BE2C (cell line): ENCODE results near the gene NSL1.
A peak's percentile ranks its signal among the peaks of the same experiment; 100 is the strongest.

ENCODE experiments used
- DNase-seq: peaks from one replicate; pipeline ENCODE4 v3.0.0-alpha.2; 2020
- H3K27me3 ChIP-seq: fragments of 250-450 bp; sonication (Bioruptor Pico); 2 replicates; pipeline ENCODE4 v1.5.1; 2020; ENCODE audit warnings: mild to moderate bottlenecking
- H3K36me3 ChIP-seq: fragments of 250-450 bp; sonication (Bioruptor Pico); 2 replicates; pipeline ENCODE4 v1.5.1; 2020; ENCODE audit warnings: mild to moderate bottlenecking
- H3K4me1 ChIP-seq: fragments of 250-450 bp; sonication (Bioruptor Pico); 2 replicates; pipeline ENCODE4 v1.5.1; 2020
- H3K4me3 ChIP-seq: 2 replicates; pipeline ENCODE4 v1.5.1; 2011; ENCODE audit warnings: low read depth, low read length
- H3K9me3 ChIP-seq: fragments of 250-450 bp; sonication (Bioruptor Pico); 2 replicates; pipeline ENCODE4 v1.5.1; 2020
- CTCF ChIP-seq: IDR thresholded peaks from 2 replicates; pipeline ENCODE4 v1.5.1; 2012; ENCODE audit warnings: mild to moderate bottlenecking, low read depth, low read length

NSL1 gene

DNA sequence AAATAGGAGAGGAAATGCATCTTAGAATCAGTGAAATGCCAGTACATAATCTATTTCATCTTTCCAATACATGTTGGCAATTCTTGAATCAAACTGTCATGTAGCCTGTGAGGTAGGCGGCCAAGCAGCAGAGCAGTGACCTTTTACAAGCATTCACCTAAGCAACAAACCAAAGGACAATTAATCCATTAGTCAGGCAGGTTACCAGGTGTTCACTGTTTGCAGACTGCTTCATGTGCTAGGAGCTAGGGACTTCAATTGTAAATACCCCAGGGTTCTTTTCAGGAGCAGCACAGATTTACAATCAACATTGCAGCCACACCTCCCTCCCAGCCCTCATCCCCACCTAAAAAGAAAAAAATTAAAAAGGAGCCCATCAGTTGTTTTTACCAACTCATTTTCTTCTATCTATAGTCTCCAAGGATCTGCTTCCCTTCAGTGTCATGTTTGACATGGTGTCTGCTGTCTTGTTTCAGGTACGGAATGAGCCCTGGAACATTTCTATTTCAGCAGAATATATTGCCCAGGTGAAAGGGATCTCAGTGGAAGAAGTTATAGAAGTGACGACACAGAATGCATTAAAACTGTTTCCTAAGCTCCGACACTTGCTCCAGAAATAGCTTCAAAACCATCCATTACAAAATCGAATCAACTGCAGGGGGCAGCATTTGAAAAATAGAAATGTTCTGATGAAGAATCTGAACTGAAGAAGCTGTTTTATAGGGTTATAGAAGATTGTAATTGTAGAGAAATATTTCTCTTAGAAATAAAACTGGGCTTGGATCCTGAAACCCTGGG lies 23.2 kb upstream of the NSL1 start:
- peak; percentile 18 for DNase-seq
- no peaks in the 10 kb centered on the region; the same call in 1 of the 2 replicates for H3K36me3 ChIP-seq
- peak; percentile 47 for TF ChIP-seq CTCF
- H3K9me3 ChIP-seq: no peaks in the 10 kb centered on the region
- no peaks in the 10 kb centered on the region for H3K4me1 ChIP-seq
- H3K27me3 ChIP-seq: no peaks in the 10 kb centered on the region
- no peak overlapping the region for H3K4me3 ChIP-seq

DNA sequence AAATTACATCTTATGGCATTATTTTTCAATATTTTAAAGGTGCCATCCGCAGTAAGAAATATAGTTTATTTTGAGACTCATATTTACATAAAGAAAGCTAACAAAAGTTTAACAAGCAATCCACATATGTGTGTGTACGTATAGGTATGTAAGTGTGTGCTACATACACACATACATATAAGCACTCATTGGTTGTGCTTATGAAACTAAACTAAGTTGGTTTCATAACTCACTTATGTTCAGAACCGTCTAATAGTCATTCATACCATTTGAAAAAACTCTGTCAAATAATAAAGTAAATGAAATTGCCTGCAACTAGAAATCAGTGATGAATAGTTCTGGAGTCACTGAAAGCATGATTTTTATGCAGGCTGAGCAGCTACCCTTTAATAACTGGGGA lies 14.2 kb upstream of the NSL1 start:
- Histone ChIP-seq H3K36me3 (peaks cover 11% of the 10 kb centered on the region; the same call in 1 of the 2 replicates), H3K9me3 (no peaks in the 10 kb centered on the region), H3K4me1 (no peaks in the 10 kb centered on the region), H3K4me3 (no peak overlapping the region), H3K27me3 (no peaks in the 10 kb centered on the region)
- no peak for TF ChIP-seq CTCF
- DNase-seq: no peak

GRCh38 chr1:212797681-212798080 lies 6.1 kb upstream of the NSL1 start:
- TF ChIP-seq CTCF: no peak
- H3K4me3 ChIP-seq: no peak overlapping the region
- no peaks in the 10 kb centered on the region for H3K9me3 ChIP-seq
- no peaks in the 10 kb centered on the region for H3K4me1 ChIP-seq
- peaks cover 9% of the 10 kb centered on the region for H3K36me3 ChIP-seq
- no peak for DNase-seq
- no peaks in the 10 kb centered on the region for H3K27me3 ChIP-seq

DNA sequence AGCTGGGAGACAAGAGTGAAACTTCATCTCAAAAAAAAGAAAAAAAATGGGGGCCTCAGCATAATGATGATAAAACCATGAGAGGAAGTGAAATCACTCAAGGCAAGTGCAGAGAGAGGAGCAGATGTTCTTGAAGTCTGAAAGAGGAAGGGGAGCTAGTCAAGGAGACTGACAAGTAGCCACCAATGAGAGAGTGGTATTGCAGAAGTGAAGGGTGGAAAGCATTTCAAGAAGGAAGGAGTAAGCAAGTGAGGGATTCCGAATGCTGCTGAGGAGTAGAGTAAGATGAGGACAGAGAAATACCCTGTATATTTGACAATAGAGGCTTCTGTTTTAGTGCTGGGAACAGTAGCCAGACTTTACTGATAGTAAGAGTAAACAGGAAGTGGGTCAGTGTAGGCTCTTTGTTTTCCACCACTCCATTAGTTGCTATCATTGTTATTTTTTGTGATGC lies 3.0 kb upstream of the NSL1 start:
- Histone ChIP-seq H3K4me1 (no peaks in the 10 kb centered on the region), H3K36me3 (peaks cover 9% of the 10 kb centered on the region), H3K27me3 (no peaks in the 10 kb centered on the region), H3K4me3 (no peak overlapping the region), H3K9me3 (no peaks in the 10 kb centered on the region)
- no peak for DNase-seq
- no peak for TF ChIP-seq CTCF

- no peaks in the 10 kb centered on the region for H3K4me1 ChIP-seq
- no peak for TF ChIP-seq CTCF
- DNase-seq: no peak
These were observed 875 bp upstream of the NSL1 start for GRCh38 chr1:212792396-212792908.

GRCh38 chr1:212791261-212791675 lies 309 bp downstream of the NSL1 start:
- DNase-seq: no peak
- no peaks in the 10 kb centered on the region for H3K4me1 ChIP-seq
- TF ChIP-seq CTCF: no peak
- no peaks in the 10 kb centered on the region for H3K27me3 ChIP-seq
- peak overlapping the region; percentile 96 for H3K4me3 ChIP-seq
- H3K9me3 ChIP-seq: no peaks in the 10 kb centered on the region
- peaks cover 12% of the 10 kb centered on the region for H3K36me3 ChIP-seq

More at GRCh38 chr1:212792396-212792908, 875 bp upstream of the NSL1 start:
- Histone ChIP-seq H3K4me3 (peak overlapping the region; percentile 96), H3K27me3 (no peaks in the 10 kb centered on the region), H3K9me3 (no peaks in the 10 kb centered on the region), H3K36me3 (peaks cover 9% of the 10 kb centered on the region)
